Stimulated activated CD4-positive, alpha-beta T cell treated with anti-CD3 and anti-CD28 coated beads, Interleukin-15, amount 100 ng/mL, for 24 hours (primary cell): ENCODE data around the gene ARHGAP1.

Experiments
- DNase-seq: peaks from one replicate; pipeline ENCODE4 v3.0.0-alpha.2; 2020

Gene ARHGAP1

GRCh38 chr11:46635557-46636139 is 64.8 kb downstream of the ARHGAP1 start:
- no peak for DNase-seq

DNA sequence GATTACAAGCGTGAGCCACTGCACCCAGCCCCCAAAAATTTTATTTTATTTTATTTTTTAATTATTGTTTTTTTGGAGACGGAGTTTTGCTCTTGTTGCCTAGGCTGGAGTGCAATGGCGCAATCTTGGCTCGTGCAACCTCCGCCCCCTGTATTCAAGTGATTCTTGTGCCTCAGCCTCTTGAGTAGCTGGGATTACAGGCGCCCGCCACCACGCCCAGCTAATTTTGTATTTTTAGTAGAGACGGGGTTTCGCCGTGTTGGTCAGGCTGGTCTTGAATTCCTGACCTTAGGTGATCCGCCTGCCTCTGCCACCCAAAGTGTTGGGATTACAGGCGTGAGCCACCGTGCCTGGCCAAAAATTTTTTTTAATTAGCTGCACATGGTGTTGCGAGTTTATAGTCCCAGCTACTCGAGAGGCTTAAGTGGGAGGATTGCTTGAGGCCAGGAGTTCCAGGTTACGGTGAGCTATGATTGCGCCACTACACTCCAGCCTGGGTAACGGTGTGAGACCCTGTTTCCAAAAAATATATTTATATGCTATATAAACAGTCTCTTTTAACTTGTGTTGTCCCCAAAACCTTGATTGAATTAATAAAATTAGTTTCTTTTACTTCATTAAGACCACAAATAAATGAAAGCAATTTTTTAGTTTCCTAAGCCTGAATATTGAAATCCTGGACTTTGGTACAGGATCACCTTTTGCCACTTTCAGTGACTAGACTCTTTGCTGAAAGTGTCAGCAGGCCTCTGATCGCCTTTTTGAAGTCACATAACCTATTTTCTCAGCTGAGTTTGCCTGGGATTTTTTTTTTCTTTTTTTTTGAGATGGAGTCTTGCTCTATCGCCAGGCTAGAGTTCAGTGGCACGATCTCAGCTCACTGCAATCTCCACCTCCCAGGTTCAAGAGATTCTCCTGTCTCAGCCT is 66.9 kb downstream of the ARHGAP1 start:
- DNase-seq: no peak

GRCh38 chr11:46632502-46632901 is 67.9 kb downstream of the ARHGAP1 start:
- no peak for DNase-seq

GRCh38 chr11:46631676-46632075 is 68.7 kb downstream of the ARHGAP1 start:
- no peak for DNase-seq

DNA sequence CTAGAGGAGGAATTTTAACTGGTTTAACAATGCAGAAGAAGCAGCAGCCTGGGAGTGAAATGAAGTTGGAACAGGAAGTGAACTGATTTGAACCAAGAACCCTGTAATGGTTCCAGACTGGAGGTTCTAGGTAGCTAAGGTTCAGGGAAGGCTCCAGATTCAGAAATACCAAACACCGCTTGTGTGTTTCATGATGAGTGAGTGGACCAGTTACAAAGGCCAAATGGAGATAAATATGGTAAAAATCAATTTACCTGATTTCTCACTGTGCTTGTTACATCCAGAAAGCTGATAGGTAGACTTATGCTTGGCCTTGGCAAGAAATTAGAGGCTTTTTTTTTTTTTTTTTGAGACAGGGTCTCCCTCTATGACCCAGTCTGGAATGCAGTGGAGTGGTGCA is 70.2 kb downstream of the ARHGAP1 start:
- no peak for DNase-seq

DNA sequence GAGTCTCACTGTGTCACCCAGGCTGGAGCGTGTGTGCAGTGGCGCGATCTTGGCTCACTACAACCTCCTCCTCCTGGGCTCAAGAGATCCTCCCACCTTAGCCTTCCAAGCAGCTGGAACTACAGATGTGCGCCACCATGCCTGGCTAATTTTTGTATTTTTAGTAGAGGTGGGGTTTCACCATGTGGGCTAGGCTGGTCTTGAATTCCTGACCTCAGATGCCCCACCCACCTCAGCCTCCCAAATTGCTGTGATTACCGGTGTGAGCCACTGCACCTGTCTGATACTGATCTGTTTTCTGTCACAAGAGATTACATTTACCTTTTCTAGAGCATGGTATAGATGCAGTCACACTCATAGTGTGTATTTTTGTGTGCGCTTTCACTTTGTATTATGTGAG is 71.5 kb downstream of the ARHGAP1 start:
- DNase-seq: no peak
